CD4-positive, alpha-beta T cell (primary cell): ENCODE data around the gene DNAAF8. TPM values are rescaled to one million over a fixed set of nuclear protein-coding genes. Genes with fewer than 3 reads are reported as not detected.
"Not testable (repeated sequence)": the region's sequence is repeated elsewhere in the genome, so short reads cannot be mapped to it uniquely, and the experiment has no call there.

Experiments
- ATAC-seq: fragments of 200-7000 bp; cut with Tn5 transposase; one replicate; pipeline ENCODE4 v1.10.0; 2022; ENCODE audit warnings: mild to moderate bottlenecking; ENCODE audit not compliant: poor library complexity
- CTCF ChIA-PET: fragments of 350-600 bp; sonication (Branson Sonifier 250); formaldehyde crosslinking; loops from one replicate; lab custom pipeline; 2021; ENCODE audit warnings: antibody characterized with exemption, inconsistent platforms; lab: Charles Lee
- POLR2A ChIA-PET: fragments of 350-600 bp; sonication (Branson Sonifier 250); formaldehyde crosslinking; loops from one replicate; lab custom pipeline; 2021; ENCODE audit warnings: antibody characterized with exemption, inconsistent platforms; lab: Charles Lee
- DNase-seq, 14 experiments: peaks; one replicate each; pipeline ENCODE4 v3.0.0-alpha.2; 2013 to 2020; ENCODE audit warnings: mixed read lengths in 2 of 14
- H3K27ac ChIP-seq, 2 donors: one replicate each; pipeline versions ENCODE4 v1.5.1 to v1.7.0; 2013; ENCODE audit warnings: low read length in 2 of 2, low read depth in 1 of 2, mild to moderate bottlenecking in 1 of 2
- H3K27me3 ChIP-seq, 2 experiments: 1 replicate in 1 of 2; 2 replicates in 1 of 2; pipeline versions ENCODE4 v1.6.1 to v1.7.0; 2013; ENCODE audit warnings: low read length in 2 of 2, control low read depth in 1 of 2, mild to moderate bottlenecking in 1 of 2, moderate library complexity in 1 of 2; ENCODE audit not compliant: insufficient read depth in 2 of 2, control insufficient read depth in 1 of 2
- H3K36me3 ChIP-seq: one replicate; pipeline ENCODE4 v1.6.1; 2013; ENCODE audit warnings: low read length, control low read depth; ENCODE audit not compliant: insufficient read depth
- H3K4me1 ChIP-seq: one replicate; pipeline ENCODE4 v1.6.1; 2013; ENCODE audit warnings: low read length, control low read depth; ENCODE audit not compliant: insufficient read depth
- H3K4me3 ChIP-seq: one replicate; pipeline ENCODE4 v1.5.1; 2013; ENCODE audit warnings: mild to moderate bottlenecking, low read length, moderate library complexity
- H3K9me3 ChIP-seq, 2 experiments: 1 replicate in 1 of 2; 2 replicates in 1 of 2; pipeline versions ENCODE4 v1.6.1 to v1.7.0; 2013; ENCODE audit warnings: low read length in 2 of 2, mild to moderate bottlenecking in 2 of 2, control low read depth in 1 of 2, moderate library complexity in 1 of 2; ENCODE audit not compliant: control insufficient read depth in 1 of 2, insufficient read depth in 1 of 2
- H3K27ac Mint-ChIP-seq: one replicate; pipeline ENCODE4 v1.8.0; 2020; ENCODE audit warnings: mixed read lengths
- H3K27me3 Mint-ChIP-seq: one replicate; pipeline ENCODE4 v1.8.0; 2021; ENCODE audit warnings: mixed read lengths
- H3K36me3 Mint-ChIP-seq: one replicate; pipeline ENCODE4 v1.8.0; 2021; ENCODE audit warnings: low read depth, mixed read lengths
- H3K4me1 Mint-ChIP-seq: one replicate; pipeline ENCODE4 v1.8.0; 2021; ENCODE audit warnings: low read depth, mixed read lengths
- H3K4me3 Mint-ChIP-seq: one replicate; pipeline ENCODE4 v1.8.0; 2020; ENCODE audit warnings: mild to moderate bottlenecking, mixed read lengths
- H3K9me3 Mint-ChIP-seq: one replicate; pipeline ENCODE4 v1.8.0; 2020; ENCODE audit warnings: mixed read lengths
- intact Hi-C, 2 experiments: fragments of 100-400 bp; cut with DNase I in 1 of 2; cut with micrococcal nuclease in 1 of 2; formaldehyde crosslinking; loops; one replicate each; pipeline versions ENCODE4 v1.15.1 to v1.9.0; 2023 to 2025; cut with DNase I, micrococcal nuclease
- total RNA-seq, 174 experiments: library from RNA in 2 of 174; stranded (reverse) in 2 of 174; gene quantifications; one replicate each; pipeline ENCODE4 v1.2.3 and lab custom pipeline; 2021 to 2026
- TF ChIP-seq, protein P1 (sequence below): fragments of 200-600 bp; IDR thresholded peaks from one replicate; pipeline ENCODE4 v1.8.0; 2022; ENCODE audit warnings: antibody characterized with exemption, mild to moderate bottlenecking

DNAAF8 gene
- total RNA-seq, 2 experiments from 2014 or later, result 0.25 TPM; not detected in 1

DNA sequence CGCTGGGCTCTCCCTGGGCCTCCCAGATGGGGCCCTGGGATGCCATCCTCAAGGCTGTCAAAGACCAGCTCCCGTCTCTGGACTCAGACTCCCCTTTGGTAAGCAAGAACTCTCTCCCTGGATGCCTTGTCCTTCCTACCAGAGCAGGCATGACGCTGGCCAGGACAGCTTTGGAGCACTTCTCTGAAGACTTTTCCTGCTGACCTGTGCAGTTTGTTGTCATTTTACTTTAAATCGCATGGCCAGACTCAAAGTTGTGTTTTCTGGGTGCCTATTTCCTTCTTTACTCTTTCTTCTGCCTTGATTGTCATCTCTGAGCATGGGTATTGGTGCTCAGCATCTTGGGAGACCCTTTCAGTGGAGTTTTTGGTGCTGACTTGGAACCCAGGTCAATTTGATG is 2.2 kb downstream of the DNAAF8 start:
- H3K36me3 ChIP-seq, result no peaks in the 10 kb centered on the region
- Mint-ChIP-seq H3K36me3 (peaks cover 6% of the 10 kb centered on the region), H3K27me3 (no peaks in the 10 kb centered on the region), H3K4me1 (peaks cover 31% of the 10 kb centered on the region), H3K27ac (peak overlapping the region; percentile 36), H3K9me3 (no peaks in the 10 kb centered on the region), H3K4me3 (no peak overlapping the region)
- POLR2A ChIA-PET, result no interaction called here
- ATAC-seq (no peak), DNase-seq (no peak)
- no peak overlapping the region for H3K27ac ChIP-seq
- CTCF ChIA-PET, result no interaction called here
- H3K27me3 ChIP-seq, result no peaks in the 10 kb centered on the region
- peaks cover 21% of the 10 kb centered on the region for H3K4me1 ChIP-seq
- intact Hi-C loops, result loop anchor here in 1 of 2 experiments (10.0 kb wide), 3 partner anchors 218 to 338 kb away; partner anchors contain the start of genes ALG1, NAGPA and SEC14L5
- TF ChIP-seq, protein P1, sequence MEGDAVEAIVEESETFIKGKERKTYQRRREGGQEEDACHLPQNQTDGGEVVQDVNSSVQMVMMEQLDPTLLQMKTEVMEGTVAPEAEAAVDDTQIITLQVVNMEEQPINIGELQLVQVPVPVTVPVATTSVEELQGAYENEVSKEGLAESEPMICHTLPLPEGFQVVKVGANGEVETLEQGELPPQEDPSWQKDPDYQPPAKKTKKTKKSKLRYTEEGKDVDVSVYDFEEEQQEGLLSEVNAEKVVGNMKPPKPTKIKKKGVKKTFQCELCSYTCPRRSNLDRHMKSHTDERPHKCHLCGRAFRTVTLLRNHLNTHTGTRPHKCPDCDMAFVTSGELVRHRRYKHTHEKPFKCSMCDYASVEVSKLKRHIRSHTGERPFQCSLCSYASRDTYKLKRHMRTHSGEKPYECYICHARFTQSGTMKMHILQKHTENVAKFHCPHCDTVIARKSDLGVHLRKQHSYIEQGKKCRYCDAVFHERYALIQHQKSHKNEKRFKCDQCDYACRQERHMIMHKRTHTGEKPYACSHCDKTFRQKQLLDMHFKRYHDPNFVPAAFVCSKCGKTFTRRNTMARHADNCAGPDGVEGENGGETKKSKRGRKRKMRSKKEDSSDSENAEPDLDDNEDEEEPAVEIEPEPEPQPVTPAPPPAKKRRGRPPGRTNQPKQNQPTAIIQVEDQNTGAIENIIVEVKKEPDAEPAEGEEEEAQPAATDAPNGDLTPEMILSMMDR, result no peak
- H3K4me3 ChIP-seq, result no peak overlapping the region
- H3K9me3 ChIP-seq, result no peaks in the 10 kb centered on the region

DNA sequence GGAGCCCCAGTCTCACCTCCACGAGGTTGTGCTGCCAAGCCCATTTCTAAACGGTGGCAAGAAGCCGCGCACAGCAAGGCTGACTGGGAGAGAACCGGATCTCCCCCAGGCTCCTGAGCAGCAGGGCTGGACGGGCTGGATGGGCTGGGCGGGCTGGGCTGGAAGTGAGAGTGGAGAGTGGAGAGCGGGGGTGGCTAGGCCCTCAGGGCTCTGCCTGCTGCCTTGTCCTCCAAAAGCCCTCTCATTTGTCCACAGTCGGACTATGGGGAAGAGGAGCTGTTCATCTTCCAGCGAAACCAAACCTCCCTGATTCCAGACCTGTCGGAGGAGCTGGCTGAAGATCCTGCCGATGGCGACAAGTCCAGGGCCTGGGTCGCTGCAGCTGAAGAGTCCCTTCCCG is 3.2 kb downstream of the DNAAF8 start:
- no peak for DNase-seq
- peaks cover 6% of the 10 kb centered on the region for H3K36me3 Mint-ChIP-seq

DNA sequence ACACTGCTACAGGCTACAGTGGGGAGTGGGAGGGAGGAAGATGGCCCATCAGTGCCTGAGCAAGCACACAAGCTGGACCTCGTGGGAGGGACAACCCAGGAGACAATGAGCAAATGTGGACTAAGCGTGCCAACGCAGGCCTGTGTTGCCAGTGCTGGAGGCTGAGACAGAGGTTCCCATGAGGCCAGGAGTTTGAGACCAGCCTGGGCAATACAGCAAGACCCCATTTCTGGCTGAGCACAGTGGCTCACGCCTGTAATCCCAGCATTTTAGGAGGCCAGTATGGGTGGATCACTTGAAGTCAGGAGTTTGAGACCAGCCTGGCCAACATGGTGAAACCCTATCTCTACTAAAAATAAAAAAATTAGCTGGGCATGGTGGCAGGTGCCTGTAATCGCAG is 4.0 kb downstream of the DNAAF8 start:
- H3K9me3 Mint-ChIP-seq, CTCF ChIA-PET, ATAC-seq, DNase-seq, H3K27me3 Mint-ChIP-seq, H3K36me3 Mint-ChIP-seq, H3K36me3 ChIP-seq, H3K4me3 Mint-ChIP-seq, H3K9me3 ChIP-seq, H3K27me3 ChIP-seq, H3K27ac Mint-ChIP-seq, H3K4me3 ChIP-seq, H3K27ac ChIP-seq: not testable (repeated sequence)
- H3K4me1 ChIP-seq, result peaks cover 23% of the 10 kb centered on the region
- peaks cover 23% of the 10 kb centered on the region for H3K4me1 Mint-ChIP-seq
- intact Hi-C loops, result loop anchor here in 1 of 2 experiments (10.0 kb wide), 3 partner anchors 216 to 336 kb away; partner anchors contain the start of genes ALG1, NAGPA and SEC14L5
- POLR2A ChIA-PET, result interaction anchor here (0.6 kb wide), 1 partner anchor 28 kb away, joined by 5 read pairs; no protein-coding TSS in a partner anchor

More for the DNA sequence above, 3.2 kb downstream of the DNAAF8 start:
- POLR2A ChIA-PET, result no interaction called here
- H3K27ac ChIP-seq, result no peak overlapping the region
- no peaks in the 10 kb centered on the region for H3K27me3 Mint-ChIP-seq
- no peaks in the 10 kb centered on the region for H3K9me3 Mint-ChIP-seq
- H3K27ac Mint-ChIP-seq, result no peak overlapping the region
- H3K4me3 Mint-ChIP-seq, result no peak overlapping the region
- H3K9me3 ChIP-seq, result no peaks in the 10 kb centered on the region
- TF ChIP-seq, protein P1, result no peak
- no peaks in the 10 kb centered on the region for H3K36me3 ChIP-seq
- ATAC-seq, result no peak
- no peaks in the 10 kb centered on the region for H3K27me3 ChIP-seq
- intact Hi-C loops, result loop anchor here in 1 of 2 experiments (10.0 kb wide), 3 partner anchors 217 to 337 kb away; partner anchors contain the start of genes ALG1, NAGPA and SEC14L5
- peaks cover 21% of the 10 kb centered on the region for H3K4me1 ChIP-seq
- peaks cover 26% of the 10 kb centered on the region for H3K4me1 Mint-ChIP-seq
- H3K4me3 ChIP-seq, result no peak overlapping the region
- CTCF ChIA-PET, result no interaction called here
